Body of pancreas (tissue), 4 donors: ENCODE measurements around the gene DDA1.

Experiments used
- CTCF ChIP-seq, 7 experiments: fragments of 450-650 bp in 4 of 7; fragments of 200-600 bp in 3 of 7; sonication (generic) in 3 of 7; IDR thresholded peaks; one replicate each; pipeline ENCODE4 v1.5.1; 2016 to 2019; ENCODE audit warnings: antibody characterized with exemption in 7 of 7
- POLR2A ChIP-seq, 3 donors: fragments of 450-650 bp; IDR thresholded peaks; one replicate each; pipeline ENCODE4 v1.6.1; 2016; ENCODE audit warnings: antibody characterized with exemption in 3 of 3, mild to moderate bottlenecking in 2 of 3

GRCh38 chr19:17330262-17331044 lies 21.1 kb downstream of the DDA1 start:
- TF ChIP-seq CTCF (IDR thresholded peaks at IDR 0.05), result no peak
- TF ChIP-seq POLR2A (IDR thresholded peaks at IDR 0.05), result no peak
